Measurements from ENCODE around the gene HECTD2. TPM values are rescaled to one million over a fixed set of nuclear protein-coding genes. Genes with fewer than 3 reads are reported as not detected.

HECTD2 gene
- total and polyA plus RNA-seq, 9 of the 15 experiments (the other 6 are each of a cell fraction or from before 2014, with no cell fraction given) = 1.3 to 5.9 (median 3.9) TPM

GRCh38 chr10:91474009-91474408, 63.9 kb downstream of the HECTD2 start:
- no peaks in the 10 kb centered on the region for H3K36me3 ChIP-seq (ENCODE audit: control insufficient read depth, insufficient read depth, low read length)
- ChIA-PET CTCF (ENCODE audit: low intra/inter-chr PET ratio) (no interaction called here), POLR2A (interaction anchor here (0.6 kb wide), 1 partner anchor 95 kb away, joined by 3 read pairs; no protein-coding TSS in a partner anchor)
- H4K20me1 ChIP-seq (replicated peaks; ENCODE audit: control insufficient read depth, insufficient read depth, low read length) = no peaks in the 10 kb centered on the region
- FAIRE-seq = no peak
- H3K27me3 ChIP-seq (ENCODE audit: control insufficient read depth in 2 of 2, insufficient read depth in 2 of 2, low read length in 2 of 2) = no peaks in the 10 kb centered on the region
- H3K27ac ChIP-seq (ENCODE audit: extremely low read depth, low read depth, low read length) = no peak overlapping the region
- no peak overlapping the region for H2AFZ ChIP-seq (ENCODE audit: low read depth, low read length)
- DNase-seq (ENCODE audit: extremely low read depth in 1 of 4, low spot score in 3 of 4) = no peak
- WGBS (ENCODE audit: insufficient coverage, low coverage, missing lambda C conversion rate) = 0% methylated on average over 1 of the region's 1 CpG
- in situ Hi-C loops (cut with MboI) = no loop called here
- H3K4me2 ChIP-seq (ENCODE audit: insufficient read depth, low read length) = no peak overlapping the region
- H3K9me1 ChIP-seq (ENCODE audit: control insufficient read depth, insufficient read depth, low read length) = no peaks in the 10 kb centered on the region
- H3K9me3 ChIP-seq (replicated peaks; ENCODE audit: control insufficient read depth, insufficient read depth, low read depth, low read length) = no peaks in the 10 kb centered on the region
- H3K4me3 ChIP-seq = no peak overlapping the region
- no peaks in the 10 kb centered on the region for H3K79me2 ChIP-seq (ENCODE audit: control insufficient read depth, insufficient read depth, low read length)
- H3K4me1 ChIP-seq (replicated peaks in 1 of 2; ENCODE audit: control insufficient read depth in 2 of 2, insufficient read depth in 2 of 2, low read length in 2 of 2) = no peaks in the 10 kb centered on the region
- BruUV-seq (replicated peaks) = no TSS peak
- intact Hi-C loops (cut with micrococcal nuclease) = no loop called here
- no peak overlapping the region for H3K9ac ChIP-seq (ENCODE audit: insufficient read depth in 1 of 2, low read depth in 2 of 2, low read length in 2 of 2)
- ATAC-seq = no peak
- TF ChIP-seq TCF15 (CRISPR knock-in tag; IDR thresholded peaks at IDR 0.05) (no peak), SRSF3 (IDR thresholded peaks at IDR 0.05; ENCODE audit: insufficient read depth, low read length) (no peak), PURB (CRISPR knock-in tag; IDR thresholded peaks at IDR 0.05; ENCODE audit: low read depth) (no peak), MLLT1 (IDR thresholded peaks at IDR 0.05) (no peak), ZNF639 (CRISPR knock-in tag; conservative IDR thresholded peaks at IDR 0.05 in 1 of 2, IDR thresholded peaks at IDR 0.05 in 1 of 2) (no peak), KLF1 (tag; IDR thresholded peaks at IDR 0.05) (no peak), NR2C1 (IDR thresholded peaks at IDR 0.05) (no peak), NR2C1 (tag; IDR thresholded peaks at IDR 0.05) (no peak), ZNF398 (CRISPR knock-in tag; IDR thresholded peaks at IDR 0.05) (no peak), L3MBTL2 (IDR thresholded peaks at IDR 0.05) (no peak), JUN (IDR thresholded peaks at IDR 0.05; ENCODE audit: borderline replicate concordance, low read depth, low read length) (no peak), JUN (CRISPR knock-in tag; IDR thresholded peaks at IDR 0.05; ENCODE audit: borderline replicate concordance) (no peak), ZNF76 (CRISPR knock-in tag; IDR thresholded peaks at IDR 0.05; ENCODE audit: borderline replicate concordance) (no peak), TBP (optimal IDR thresholded peaks at IDR 0.05; ENCODE audit: low read depth, low read length) (no peak), SMARCB1 (IDR thresholded peaks at IDR 0.05; ENCODE audit: insufficient read length, low read depth) (no peak)

Measured in K562 (cell line).